Spleen (tissue), 11 donors: ENCODE results near the gene GALK1. TPM values are rescaled to one million over a fixed set of nuclear protein-coding genes. Genes with fewer than 3 reads are reported as not detected.

ENCODE experiments used
- DNase-seq: peaks from one replicate; pipeline ENCODE4 v3.0.0-alpha.2; 2020
- H3K27ac ChIP-seq, 8 donors: fragments of 200-600 bp; sonication (generic) in 7 of 8; 1 replicate in 4 of 8; 2 replicates in 4 of 8; pipeline versions ENCODE4 v1.5.0 to v1.8.0; 2016 to 2021; ENCODE audit warnings: inconsistent platforms in 4 of 8, mild to moderate bottlenecking in 4 of 8, moderate library complexity in 1 of 8
- H3K27me3 ChIP-seq, 7 donors: fragments of 200-600 bp; sonication (generic) in 6 of 7; replicated peaks in 1 of 7; 1 replicate in 4 of 7; 2 replicates in 3 of 7; pipeline versions ENCODE4 v1.5.0 to v1.8.0; 2016 to 2021; ENCODE audit warnings: inconsistent platforms in 3 of 7, mild to moderate bottlenecking in 1 of 7
- H3K36me3 ChIP-seq, 6 donors: fragments of 200-600 bp; sonication (generic) in 5 of 6; 1 replicate in 4 of 6; 2 replicates in 2 of 6; pipeline versions ENCODE4 v1.5.0 to v1.8.0; 2016 to 2021; ENCODE audit warnings: inconsistent platforms in 2 of 6
- H3K4me1 ChIP-seq, 6 donors: fragments of 200-600 bp; sonication (generic) in 5 of 6; 1 replicate in 3 of 6; 2 replicates in 3 of 6; pipeline versions ENCODE4 v1.5.0 to v1.8.0; 2016 to 2021; ENCODE audit warnings: inconsistent platforms in 3 of 6
- H3K4me3 ChIP-seq, 8 donors: fragments of 200-600 bp; sonication (generic) in 7 of 8; 1 replicate in 4 of 8; 2 replicates in 4 of 8; pipeline versions ENCODE4 v1.5.0 to v1.8.0; 2016 to 2021; ENCODE audit warnings: inconsistent platforms in 4 of 8, mild to moderate bottlenecking in 4 of 8, moderate library complexity in 2 of 8
- H3K9me3 ChIP-seq, 8 donors: fragments of 200-600 bp; sonication (generic) in 7 of 8; 1 replicate in 4 of 8; 2 replicates in 4 of 8; pipeline versions ENCODE4 v1.5.0 to v1.8.0; 2016 to 2021; ENCODE audit warnings: inconsistent platforms in 4 of 8
- CTCF ChIP-seq, 11 experiments: fragments of 200-600 bp in 7 of 11; fragments of 450-650 bp in 4 of 11; sonication (generic) in 4 of 11; IDR thresholded peaks in 8 of 11; conservative IDR thresholded peaks in 3 of 11; 1 replicate in 7 of 11; 2 replicates in 4 of 11; pipeline versions ENCODE4 v1.4.0 to v1.8.0; 2016 to 2021; ENCODE audit warnings: antibody characterized with exemption in 11 of 11, inconsistent platforms in 4 of 11, mild to moderate bottlenecking in 1 of 11
- POLR2A ChIP-seq, 3 donors: fragments of 450-650 bp; IDR thresholded peaks; one replicate each; pipeline ENCODE4 v1.5.1; 2017; ENCODE audit warnings: antibody characterized with exemption in 3 of 3, mild to moderate bottlenecking in 1 of 3
- POLR2AphosphoS5 ChIP-seq, 3 donors: sonication (generic); formaldehyde crosslinking; IDR thresholded peaks; one replicate each; pipeline ENCODE4 v1.5.1; 2017; ENCODE audit warnings: antibody characterized with exemption in 3 of 3
- WGBS, 5 donors: extraction: QIAGEN DNeasy Blood & Tissue Kit in 3 of 5; methylation state at CpG; one replicate each; pipeline versions ENCODE4 v1.1.5 to v1.1.7; 2013 to 2018; 5-methylcytosine and 5-hydroxymethylcytosine counted together
- intact Hi-C: fragments of 100-400 bp; cut with DNase I; formaldehyde crosslinking; loops from one replicate; pipeline ENCODE4 v1.15.0; 2023; ENCODE audit warnings: low total_unique reads
- microRNA-seq, 3 donors: library from miRNA; unstranded; fragments of <30 nt; microRNA quantifications; one replicate each; pipeline versions ENCODE4 to v1.1.0, GENCODE V29; 2019 to 2020
- polyA plus RNA-seq, 3 donors: library from polyadenylated mRNA; stranded (reverse); fragments of 200-250 nt; gene quantifications; one replicate each; pipeline ENCODE4 v1.2.1, GENCODE V29; 2013
- total RNA-seq, 7 donors: library from RNA; depleted of rRNA in 3 of 7; stranded (reverse); fragments of >200 nt in 3 of 7; fragmentation: NEBNext Ultra II Directional in 4 of 7; extraction: Animal tissue kit (Norgen Biotek cat#: 25700) in 4 of 7; gene quantifications; one replicate each; pipeline versions ENCODE4 v1.1.0 to v1.2.1, GENCODE V29; 2016 to 2021
- donor health status: healthy with polysubstance abuse.
- donor health status: DM: no; HTN: no; CAD: no; lungs with moderate emphysema.
- donor health status: DM: no; HTN: no; CAD: no.
- donor health status: Bipolar disorder and iron deficiency.
- donor health status: healthy.
- donor health status: DM: no; HTN: no; CAD: no.
- donor health status: DM: yes; HTN: yes; CAD: no.

The GALK1 gene
- total and polyA plus RNA-seq, 10 donors, result 23.5 to 45.9 (median 34.0) TPM

DNA sequence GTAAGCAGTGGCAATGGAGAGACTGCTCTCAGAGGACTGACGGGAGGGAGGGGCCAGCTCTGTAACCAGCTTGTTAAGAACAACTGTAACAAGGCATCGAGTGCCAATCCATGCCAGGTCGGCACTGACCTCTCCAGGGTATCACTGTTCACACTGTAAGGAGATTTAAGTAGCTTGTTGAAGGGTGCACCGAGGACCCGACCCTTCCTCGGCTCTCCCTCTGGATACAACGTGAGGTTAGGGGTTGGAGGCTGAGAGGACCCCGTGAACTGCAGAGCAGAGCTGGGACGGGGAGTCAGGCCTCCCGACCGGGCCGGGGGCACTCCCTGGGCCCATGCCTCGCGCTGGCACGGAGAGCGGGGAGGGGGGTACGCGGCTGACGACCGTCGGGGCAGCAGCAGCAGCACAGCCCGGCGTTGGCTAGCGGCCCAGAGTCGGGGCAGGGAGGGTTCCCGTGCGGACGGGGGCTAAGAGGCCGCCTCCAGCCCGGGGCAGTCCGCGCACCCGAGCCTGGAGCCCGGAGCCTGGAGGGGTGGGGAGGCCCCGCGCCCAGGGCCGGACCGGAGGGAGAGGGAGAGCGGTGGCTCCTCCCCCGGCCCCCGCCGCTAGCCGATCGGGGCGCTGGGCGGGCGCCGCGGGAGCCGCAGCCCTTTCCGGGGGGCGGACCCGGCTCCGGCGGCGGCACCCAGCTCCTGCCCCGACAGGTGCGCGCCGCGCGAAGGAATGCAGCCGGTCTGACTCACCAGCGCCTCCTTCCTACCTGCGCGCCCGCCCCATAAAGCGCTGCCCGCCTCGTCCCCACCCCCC is 44.1 kb downstream of the GALK1 start, which contains the start of gene ITGB4:
Gene ITGB4 (plus strand): TSS at position 804 of the 807 bp plus-strand sequence. CDS start 3,245 bp downstream, outside the sequence.
- 2 to 12% (median 4%) methylated on average over 22 to 70 of the region's 70 CpGs for WGBS, 5 donors
- peak; percentile 91 for DNase-seq
- intact Hi-C loops, result no loop called here
- peak in 2 of 3 donors; percentile 74 to 79 for TF ChIP-seq POLR2AphosphoS5 (IDR thresholded peaks at IDR 0.05)
- peak in 1 of 11 experiments; percentile 9 for TF ChIP-seq CTCF (IDR thresholded peaks at IDR 0.05 in 8 of 11, conservative IDR thresholded peaks at IDR 0.05 in 3 of 11)
- TF ChIP-seq POLR2A (IDR thresholded peaks at IDR 0.05), result no peak
- Histone ChIP-seq H3K36me3 (peaks cover 0 to 12% (median 0%) of the 10 kb centered on the region in 6 donors), H3K4me3 (peak within 1 kb of the TSS; percentile 40 to 75 (median 52)), H3K27me3 (peaks cover 0 to 59% (median 16%) of the 10 kb centered on the region in 7 donors), H3K9me3 (no peaks in the 10 kb centered on the region), H3K27ac (peak within 1 kb of the TSS; percentile 65 to 93 (median 85)), H3K4me1 (peaks cover 0 to 50% (median 32%) of the 10 kb centered on the region in 6 donors)

- intact Hi-C loops, result no loop called here
- DNase-seq, result no peak
- Histone ChIP-seq H3K36me3 (peaks cover 0 to under 1% (median 0%) of the 10 kb centered on the region in 6 donors), H3K27ac (peak overlapping the region in 4 of 8 donors; percentile 86 to 93 (median 90)), H3K4me3 (no peak overlapping the region), H3K27me3 (peaks cover 0 to 68% (median 16%) of the 10 kb centered on the region in 7 donors), H3K9me3 (no peaks in the 10 kb centered on the region), H3K4me1 (peaks cover 0 to 39% (median 27%) of the 10 kb centered on the region in 6 donors)
- 87 to 100% (median 98%) methylated on average over 2 of the region's 2 CpGs for WGBS, 5 donors
- no peak for TF ChIP-seq POLR2A (IDR thresholded peaks at IDR 0.05)
- TF ChIP-seq CTCF (IDR thresholded peaks at IDR 0.05 in 8 of 11, conservative IDR thresholded peaks at IDR 0.05 in 3 of 11), result no peak
- TF ChIP-seq POLR2AphosphoS5 (IDR thresholded peaks at IDR 0.05), result no peak
These were observed 45.3 kb downstream of the GALK1 start for GRCh38 chr17:75719732-75720131.

- no peak for DNase-seq
- WGBS, 5 donors, result 24 to 31% (median 28%) methylated on average over 2 of the region's 2 CpGs
- Histone ChIP-seq H3K9me3 (no peaks in the 10 kb centered on the region), H3K36me3 (peaks cover 0 to 15% (median 10%) of the 10 kb centered on the region in 6 donors), H3K27ac (no peak overlapping the region), H3K4me1 (peaks cover 0 to 8% (median under 1%) of the 10 kb centered on the region in 6 donors), H3K27me3 (peaks cover 0 to 28% (median 0%) of the 10 kb centered on the region in 7 donors), H3K4me3 (no peak overlapping the region)
- TF ChIP-seq CTCF (IDR thresholded peaks at IDR 0.05 in 8 of 11, conservative IDR thresholded peaks at IDR 0.05 in 3 of 11) (no peak), POLR2A (IDR thresholded peaks at IDR 0.05) (no peak), POLR2AphosphoS5 (IDR thresholded peaks at IDR 0.05) (no peak)
- intact Hi-C loops, result no loop called here
These were observed 52.5 kb downstream of the GALK1 start for GRCh38 chr17:75712446-75712845.

Small RNA genes lying within 50 kb of the gene (microRNA-seq; reads per million reads assigned to microRNA genes)
- gene MIR4738, result 0.28 to 2.1 (median 0.72) reads per million in 3 donors

Other genes with a start within 250 kb of the GALK1 start
- gene CASKIN2, start 249.7 kb downstream of the GALK1 start, total RNA-seq, result 100 to 1,000 TPM in 3 of 7 donors, 10 to 100 TPM in 4; 33.5 to 135 (median 51.1) TPM
- gene CASKIN2, start 249.7 kb downstream of the GALK1 start, polyA plus RNA-seq, result 10 to 100 TPM in 1 of 3 donors, 1 to 10 TPM in 2; 4.7 to 27.8 (median 6.2) TPM
- gene TSEN54, start 248.7 kb downstream of the GALK1 start, total RNA-seq, result 10 to 100 TPM; 31.0 to 58.1 (median 35.4) TPM
- gene TSEN54, start 248.7 kb downstream of the GALK1 start, polyA plus RNA-seq, result 10 to 100 TPM; 40.8 to 87.8 (median 68.9) TPM
- gene LLGL2, start 239.5 kb downstream of the GALK1 start, total RNA-seq, result 10 to 100 TPM; 44.0 to 97.8 (median 75.1) TPM
- 100 to 1,000 TPM in 1 of 3 donors, 10 to 100 TPM in 2; 28.6 to 153 (median 92.6) TPM for gene LLGL2, start 239.5 kb downstream of the GALK1 start, polyA plus RNA-seq
- 100 to 1,000 TPM; 203 to 569 (median 292) TPM for gene MYO15B, start 177.4 kb downstream of the GALK1 start, total RNA-seq
- 100 to 1,000 TPM; 123 to 551 (median 402) TPM for gene MYO15B, start 177.4 kb downstream of the GALK1 start, polyA plus RNA-seq
- gene SMIM5, start 131.8 kb downstream of the GALK1 start, total RNA-seq, result 1 to 10 TPM; 2.1 to 5.1 (median 3.4) TPM
- gene SMIM5, start 131.8 kb downstream of the GALK1 start, polyA plus RNA-seq, result 1 to 10 TPM; 3.0 to 4.7 (median 4.7) TPM
- 10 to 100 TPM; 25.7 to 51.0 (median 37.6) TPM for gene RECQL5, start 98.0 kb downstream of the GALK1 start, total RNA-seq
- 10 to 100 TPM; 28.2 to 48.8 (median 47.4) TPM for gene RECQL5, start 98.0 kb downstream of the GALK1 start, polyA plus RNA-seq
- 100 to 1,000 TPM in 3 of 7 donors, 10 to 100 TPM in 4; 71.6 to 110 (median 82.1) TPM for gene SAP30BP, start 97.9 kb downstream of the GALK1 start, total RNA-seq
- 10 to 100 TPM; 53.8 to 76.7 (median 70.4) TPM for gene SAP30BP, start 97.9 kb downstream of the GALK1 start, polyA plus RNA-seq
- gene ITGB4, start 43.7 kb downstream of the GALK1 start, total RNA-seq, result 100 to 1,000 TPM in 3 of 7 donors, 10 to 100 TPM in 4; 80.4 to 205 (median 90.1) TPM
- 10 to 100 TPM; 16.6 to 49.9 (median 30.1) TPM for gene ITGB4, start 43.7 kb downstream of the GALK1 start, polyA plus RNA-seq
- gene UNK, start 19.6 kb upstream of the GALK1 start, total RNA-seq, result 10 to 100 TPM; 35.4 to 53.8 (median 48.6) TPM
- gene UNK, start 19.6 kb upstream of the GALK1 start, polyA plus RNA-seq, result 10 to 100 TPM; 19.0 to 41.9 (median 25.8) TPM
- 100 to 1,000 TPM in 6 of 7 donors, 10 to 100 TPM in 1; 87.1 to 187 (median 129) TPM for gene UNC13D, start 79.2 kb upstream of the GALK1 start, total RNA-seq
- 10 to 100 TPM; 36.4 to 86.1 (median 53.0) TPM for gene UNC13D, start 79.2 kb upstream of the GALK1 start, polyA plus RNA-seq
- 100 to 1,000 TPM in 4 of 7 donors, 10 to 100 TPM in 3; 46.7 to 144 (median 125) TPM for gene WBP2, start 90.1 kb upstream of the GALK1 start, total RNA-seq
- gene WBP2, start 90.1 kb upstream of the GALK1 start, polyA plus RNA-seq, result 100 to 1,000 TPM in 1 of 3 donors, 10 to 100 TPM in 2; 70.2 to 104 (median 74.1) TPM
- gene TRIM47, start 113.4 kb upstream of the GALK1 start, total RNA-seq, result 10 to 100 TPM; 30.8 to 73.8 (median 38.5) TPM
- 10 to 100 TPM; 28.1 to 42.0 (median 28.4) TPM for gene TRIM47, start 113.4 kb upstream of the GALK1 start, polyA plus RNA-seq
- gene TRIM65, start 131.8 kb upstream of the GALK1 start, total RNA-seq, result 10 to 100 TPM; 20.0 to 26.5 (median 23.5) TPM
- 10 to 100 TPM in 2 of 3 donors, 1 to 10 TPM in 1; 9.0 to 28.2 (median 11.6) TPM for gene TRIM65, start 131.8 kb upstream of the GALK1 start, polyA plus RNA-seq
- gene MRPL38, start 139.7 kb upstream of the GALK1 start, total RNA-seq, result 10 to 100 TPM; 40.1 to 90.6 (median 74.7) TPM
- gene MRPL38, start 139.7 kb upstream of the GALK1 start, polyA plus RNA-seq, result 10 to 100 TPM; 59.3 to 90.3 (median 80.8) TPM
- 10 to 100 TPM in 4 of 7 donors, 1 to 10 TPM in 3; 7.7 to 16.0 (median 10.3) TPM for gene FBF1, start 175.8 kb upstream of the GALK1 start, total RNA-seq
- gene FBF1, start 175.8 kb upstream of the GALK1 start, polyA plus RNA-seq, result 10 to 100 TPM in 1 of 3 donors, 1 to 10 TPM in 2; 5.2 to 14.4 (median 7.3) TPM
- 10 to 100 TPM; 36.0 to 60.2 (median 45.9) TPM for gene ACOX1, start 214.0 kb upstream of the GALK1 start, total RNA-seq
- 1 to 10 TPM; 6.3 to 9.8 (median 6.8) TPM for gene ACOX1, start 214.0 kb upstream of the GALK1 start, polyA plus RNA-seq
- 10 to 100 TPM in 5 of 7 donors, 1 to 10 TPM in 2; 6.0 to 20.8 (median 13.4) TPM for gene TEN1, start 214.0 kb upstream of the GALK1 start, total RNA-seq
- 10 to 100 TPM; 25.7 to 38.7 (median 34.8) TPM for gene TEN1, start 214.0 kb upstream of the GALK1 start, polyA plus RNA-seq
- gene CDK3, start 235.7 kb upstream of the GALK1 start, total RNA-seq, result 10 to 100 TPM in 2 of 7 donors, 1 to 10 TPM in 5; 6.7 to 12.0 (median 7.1) TPM
- gene CDK3, start 235.7 kb upstream of the GALK1 start, polyA plus RNA-seq, result 10 to 100 TPM; 13.8 to 39.8 (median 31.2) TPM